DMS53 treated with DMSO at 0.1 percent for 48 hours (cell line): ENCODE results near the gene DHX38.

ENCODE experiments used
- DNase-seq: peaks from one replicate; lab custom pipeline; 2025; ENCODE audit not compliant: unreplicated experiment; lab: John Stamatoyannopoulos, UW

DHX38 gene

GRCh38 chr16:72083778-72084404, 9.8 kb upstream of the DHX38 start:
- DNase-seq: no peak

GRCh38 chr16:72084445-72084844, 9.2 kb upstream of the DHX38 start:
- no peak for DNase-seq

GRCh38 chr16:72085002-72085401, 8.6 kb upstream of the DHX38 start:
- no peak for DNase-seq

GRCh38 chr16:72091217-72091616, 2.4 kb upstream of the DHX38 start:
- no peak for DNase-seq

GRCh38 chr16:72092832-72093447, 707 bp upstream of the DHX38 start:
- DNase-seq: no peak

- no peak for DNase-seq
Measured at GRCh38 chr16:72094266-72094610, 591 bp downstream of the DHX38 start.

- DNase-seq: no peak
Measured at GRCh38 chr16:72098936-72099335, 5.3 kb downstream of the DHX38 start.

GRCh38 chr16:72099377-72099818, 5.8 kb downstream of the DHX38 start:
- DNase-seq: peak; percentile 1

- DNase-seq: no peak
Measured at GRCh38 chr16:72101195-72101594, 7.5 kb downstream of the DHX38 start.

GRCh38 chr16:72104905-72105304, 11.3 kb downstream of the DHX38 start:
- no peak for DNase-seq

- DNase-seq: no peak
Measured at GRCh38 chr16:72105978-72106377, 12.3 kb downstream of the DHX38 start.

GRCh38 chr16:72107371-72107770, 13.7 kb downstream of the DHX38 start:
- DNase-seq: no peak

GRCh38 chr16:72108353-72109102, 14.9 kb downstream of the DHX38 start:
- no peak for DNase-seq

- no peak for DNase-seq
Measured at GRCh38 chr16:72109300-72109699, 15.7 kb downstream of the DHX38 start.

GRCh38 chr16:72109966-72110530, 16.4 kb downstream of the DHX38 start:
- no peak for DNase-seq

- no peak for DNase-seq
Measured at GRCh38 chr16:72110662-72111615, 17.3 kb downstream of the DHX38 start.

GRCh38 chr16:72111657-72112451, 18.2 kb downstream of the DHX38 start:
- DNase-seq: no peak

GRCh38 chr16:72112452-72112792, 18.8 kb downstream of the DHX38 start:
- no peak for DNase-seq

GRCh38 chr16:72112906-72113615, 19.4 kb downstream of the DHX38 start:
- no peak for DNase-seq

- no peak for DNase-seq
Measured at GRCh38 chr16:72113616-72113945, 19.9 kb downstream of the DHX38 start.
